ENCODE results near the gene ZNF593OS.

The ZNF593OS gene

DNA sequence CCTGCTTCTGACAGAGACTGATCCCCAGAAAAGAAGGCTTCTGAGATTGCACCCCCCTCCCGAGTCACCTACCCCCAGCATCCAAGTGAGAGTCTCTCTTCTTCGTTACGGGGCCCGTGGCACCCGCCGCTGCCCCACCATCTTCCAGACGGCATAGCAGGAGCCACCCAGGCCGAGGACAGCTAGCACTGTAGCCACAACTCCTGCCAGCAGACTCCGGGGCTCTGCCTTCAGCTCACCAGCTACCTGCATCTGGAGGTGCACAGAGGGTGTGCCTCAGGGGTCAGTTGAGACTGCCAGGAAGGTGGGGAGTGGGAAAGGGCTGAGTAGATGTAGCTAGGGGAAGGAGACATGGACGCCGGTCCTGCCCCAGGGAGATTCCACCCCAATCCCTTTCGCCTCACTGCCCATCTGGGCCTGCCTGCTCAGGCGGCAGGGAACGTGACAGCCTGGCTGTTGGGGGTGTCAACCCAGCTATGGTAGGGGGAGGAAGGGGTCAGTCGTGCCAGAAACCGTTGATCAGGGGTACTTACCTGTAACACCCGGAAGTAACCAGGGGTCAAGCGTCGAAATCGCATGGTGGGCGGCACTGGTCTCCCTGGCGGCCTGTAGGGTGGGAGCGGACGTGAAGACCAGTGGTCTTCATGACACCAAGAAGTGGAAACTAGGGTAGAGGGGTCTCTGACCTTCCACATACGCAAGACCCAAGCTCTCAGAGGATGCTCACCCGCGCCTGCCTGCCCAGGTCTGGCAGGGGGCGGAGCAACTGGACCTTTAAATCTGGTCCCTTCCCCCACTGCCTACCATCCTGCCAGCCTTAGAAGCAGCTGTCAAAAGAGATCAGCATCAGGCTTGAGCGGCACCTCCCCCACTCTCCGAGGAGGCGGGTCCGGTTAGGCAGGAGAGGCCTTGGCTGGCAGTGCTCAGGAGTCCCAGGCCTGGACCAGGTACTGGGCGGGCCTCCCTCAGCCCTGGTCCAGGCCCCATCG, at the start of gene ZNF593OS:
TSS of gene ZNF593OS (minus strand) at position 749 of the 989 bp plus-strand sequence. CDS start at position 578, 171 bp downstream.
- no peak for DNase-seq

DNA sequence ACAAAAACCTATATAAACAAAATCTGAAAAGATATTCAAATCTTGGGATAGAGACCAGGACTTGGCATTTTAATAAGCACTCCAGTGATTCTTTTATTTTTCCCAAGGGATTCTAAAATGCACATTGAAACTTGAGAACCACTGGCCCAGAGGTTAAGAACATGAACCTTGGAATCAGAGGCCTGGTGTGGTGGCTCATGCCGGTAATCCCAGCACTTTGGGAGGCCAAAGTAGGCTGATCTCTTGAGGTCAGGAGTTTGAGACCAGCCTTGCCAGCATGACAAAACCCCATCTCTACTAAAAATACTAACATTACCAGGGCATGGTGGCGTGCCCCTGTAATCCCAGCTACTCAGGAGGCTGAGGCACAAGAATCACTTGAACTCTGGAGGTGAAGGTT, 49.5 kb upstream of the ZNF593OS start:
- DNase-seq: no peak

DNA sequence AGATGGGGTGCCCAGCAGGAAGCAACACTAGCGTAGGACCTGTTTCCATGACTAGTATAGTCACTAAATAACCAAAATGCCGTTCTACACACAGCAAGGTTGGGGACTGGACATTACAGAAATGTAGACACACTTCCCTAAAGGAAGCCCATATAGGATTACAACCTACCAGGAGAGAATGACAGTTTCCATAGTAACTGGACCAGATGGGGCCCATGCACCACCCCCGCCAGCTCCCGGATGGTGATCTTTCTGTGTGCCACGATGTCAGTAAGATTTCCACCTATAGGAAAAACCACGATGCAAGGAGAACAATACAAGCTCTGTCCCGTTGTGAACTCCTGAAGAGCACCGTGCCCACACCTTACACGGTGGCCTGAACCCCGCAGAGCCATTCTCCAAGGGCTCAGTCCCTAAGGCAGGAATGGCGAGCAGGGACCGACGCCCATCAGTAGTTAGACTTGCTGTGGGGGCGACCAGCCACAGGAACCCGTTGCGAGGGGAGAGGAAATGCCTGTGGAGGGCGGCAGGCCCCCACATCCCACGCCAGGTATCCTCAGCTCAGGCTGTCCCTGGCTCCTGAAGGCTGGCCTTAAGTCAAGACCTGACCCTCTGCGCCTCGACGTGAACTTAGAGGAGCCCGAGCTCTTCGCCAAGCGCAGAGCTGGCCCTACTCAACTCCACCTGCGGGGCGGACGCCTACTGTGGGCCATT, 48.7 kb upstream of the ZNF593OS start:
- DNase-seq: peak; percentile 45

DNA sequence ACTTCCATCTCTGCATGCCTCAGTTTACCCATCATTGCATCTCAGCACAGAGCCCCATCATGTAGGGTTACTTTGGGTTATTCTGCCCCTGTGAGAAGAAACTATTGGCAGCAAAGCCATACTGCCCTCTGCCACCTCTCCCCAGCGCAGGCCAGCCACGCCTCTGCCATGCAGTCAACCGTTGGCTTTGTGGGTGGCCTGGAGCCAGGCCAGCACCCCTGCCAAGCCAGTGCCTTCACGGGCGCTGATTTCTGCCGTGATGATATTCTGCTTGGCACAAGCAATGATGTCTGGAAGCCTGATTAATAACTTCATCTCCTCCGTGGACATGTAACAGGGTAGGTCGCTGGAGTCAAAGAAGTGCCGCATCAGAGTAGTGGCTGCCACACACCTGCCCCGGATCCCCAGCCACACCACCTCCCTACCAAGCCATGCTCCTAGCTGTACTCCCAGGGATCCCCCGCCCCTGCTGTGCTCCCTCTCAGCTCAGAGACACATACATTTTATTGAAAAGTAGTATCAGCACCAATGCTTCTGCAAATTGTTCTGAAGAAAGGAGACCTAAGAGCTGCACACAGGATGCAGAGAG, 47.4 kb upstream of the ZNF593OS start:
- DNase-seq: no peak

DNA sequence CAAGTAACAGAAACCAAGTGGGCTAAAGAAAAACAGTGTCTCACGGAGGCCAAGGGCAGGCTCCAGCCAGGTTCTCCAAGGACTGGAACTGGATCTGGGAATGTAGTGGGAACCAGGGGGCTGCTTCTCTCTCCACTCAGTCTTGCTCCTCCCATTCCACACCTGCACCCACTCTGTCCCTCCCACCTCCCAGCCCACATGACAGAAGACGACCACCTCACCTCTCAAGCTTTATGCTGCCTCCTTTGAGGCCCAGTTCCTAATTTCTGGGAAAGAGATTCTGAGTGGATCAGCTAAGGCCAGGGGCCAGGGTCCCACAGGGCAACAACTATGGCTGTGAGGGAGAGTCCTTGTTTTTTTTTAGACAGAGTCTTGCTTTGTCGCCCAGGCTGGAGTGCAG, 43.6 kb upstream of the ZNF593OS start:
- DNase-seq: no peak

DNA sequence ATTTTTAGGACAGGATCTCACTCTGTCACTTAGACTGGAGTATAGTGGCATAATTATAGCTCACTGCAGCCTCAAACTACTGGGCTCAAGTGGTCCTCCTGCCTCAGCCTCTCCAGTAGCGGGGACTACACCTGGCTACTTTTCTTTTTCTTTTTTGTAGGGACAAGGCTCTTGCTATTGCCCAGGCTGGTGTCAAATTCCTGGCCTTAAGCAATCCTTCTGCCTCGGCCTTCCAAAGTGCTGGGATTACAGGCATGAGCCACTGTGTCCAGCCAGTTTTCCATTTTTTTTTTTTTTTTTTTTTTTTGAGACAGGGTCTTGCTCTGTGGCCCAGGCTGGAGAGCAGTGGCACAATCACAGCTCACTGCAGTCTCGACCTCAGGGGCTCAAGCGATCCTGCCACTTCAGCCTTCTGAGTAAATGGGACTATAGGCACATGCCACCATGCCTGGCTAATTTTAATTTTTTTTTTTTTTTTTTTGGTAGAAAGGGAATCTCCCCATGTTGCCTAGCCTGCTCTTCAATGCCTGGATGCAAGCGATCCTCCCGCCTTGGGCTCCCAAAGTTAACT, 41.8 kb upstream of the ZNF593OS start:
- DNase-seq: no peak

DNA sequence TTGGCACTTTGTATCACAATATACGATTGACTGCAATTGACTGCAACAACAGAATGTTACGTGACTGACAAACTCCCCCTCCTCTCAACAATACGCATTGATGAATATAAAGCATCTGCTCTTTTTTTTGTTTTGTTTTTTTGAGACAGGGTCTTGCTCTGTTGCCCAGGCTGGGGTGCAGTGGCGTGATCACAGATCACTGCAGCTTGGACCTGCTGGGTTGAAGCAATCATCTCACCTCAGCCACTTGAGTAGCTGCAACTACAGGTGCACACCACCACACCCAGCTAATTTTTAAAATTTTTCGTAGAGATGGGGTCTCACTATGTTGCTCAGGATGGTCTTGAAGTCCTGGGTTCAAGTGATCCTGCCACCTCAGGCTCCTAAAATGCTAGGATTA, 41.1 kb upstream of the ZNF593OS start:
- no peak for DNase-seq

DNA sequence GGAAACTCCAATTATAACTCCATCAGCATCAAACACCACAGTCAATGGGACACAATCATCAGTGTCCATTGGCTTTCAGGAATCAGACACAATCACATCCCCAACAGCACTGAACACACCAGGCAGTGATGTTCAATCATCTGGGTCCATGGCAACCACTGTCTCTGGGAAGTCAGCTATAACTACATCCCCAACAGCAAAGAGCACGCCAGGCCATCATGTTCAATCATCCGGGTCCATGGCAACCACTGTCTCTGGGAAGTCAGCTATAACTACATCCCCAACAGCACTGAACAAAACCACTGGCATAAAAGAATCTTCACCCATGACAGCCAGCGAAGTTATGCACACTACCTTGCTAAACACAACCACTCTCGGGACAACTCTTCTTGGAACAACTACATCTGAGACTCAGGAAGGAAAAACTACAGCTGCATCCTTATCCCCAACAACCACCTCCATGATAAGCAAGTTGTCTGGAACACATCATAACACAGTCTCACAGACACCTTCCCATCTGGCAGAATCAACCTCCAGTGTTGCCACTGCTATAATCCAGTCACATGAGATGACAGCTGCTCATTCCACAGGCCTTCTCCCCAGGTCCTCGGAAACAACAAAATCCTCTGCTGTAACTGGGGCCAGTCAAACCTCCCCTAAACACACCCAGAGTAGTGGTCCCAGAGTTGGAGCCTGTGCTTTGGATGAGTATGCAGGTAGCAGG, 38.7 kb upstream of the ZNF593OS start:
- DNase-seq: no peak

DNA sequence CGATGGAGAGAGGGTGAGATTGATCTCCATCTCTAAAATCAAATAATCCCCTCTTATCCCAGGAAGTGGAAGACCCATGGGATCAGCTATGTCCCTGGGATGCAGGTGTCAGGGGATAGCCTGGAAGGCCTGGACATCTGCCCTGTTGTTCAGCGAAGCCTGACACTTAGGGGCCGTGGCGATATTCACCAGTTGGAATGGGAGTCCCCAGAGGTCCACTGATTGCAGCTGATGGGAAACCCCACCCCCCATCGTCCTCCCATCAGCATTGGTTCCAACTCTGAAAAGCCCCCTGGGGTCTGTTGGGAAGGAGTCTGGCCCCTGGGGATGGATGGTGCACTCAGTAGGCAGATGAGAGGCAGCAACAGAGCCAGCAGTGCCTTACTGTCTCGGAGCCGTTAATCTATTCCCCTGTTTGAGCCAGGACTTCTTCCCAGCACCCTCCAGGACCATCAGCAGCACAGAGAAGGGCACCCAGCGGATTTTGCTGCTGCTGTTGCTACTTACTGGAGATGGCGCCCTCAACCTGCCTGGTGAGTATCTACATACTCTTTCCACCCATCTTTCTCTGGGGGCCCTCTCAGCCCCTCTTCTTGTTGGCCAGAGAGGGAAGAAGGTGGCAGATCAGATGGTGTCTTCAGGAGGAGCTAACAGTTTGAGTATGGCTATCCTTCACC, 32.1 kb upstream of the ZNF593OS start:
- no peak for DNase-seq

DNA sequence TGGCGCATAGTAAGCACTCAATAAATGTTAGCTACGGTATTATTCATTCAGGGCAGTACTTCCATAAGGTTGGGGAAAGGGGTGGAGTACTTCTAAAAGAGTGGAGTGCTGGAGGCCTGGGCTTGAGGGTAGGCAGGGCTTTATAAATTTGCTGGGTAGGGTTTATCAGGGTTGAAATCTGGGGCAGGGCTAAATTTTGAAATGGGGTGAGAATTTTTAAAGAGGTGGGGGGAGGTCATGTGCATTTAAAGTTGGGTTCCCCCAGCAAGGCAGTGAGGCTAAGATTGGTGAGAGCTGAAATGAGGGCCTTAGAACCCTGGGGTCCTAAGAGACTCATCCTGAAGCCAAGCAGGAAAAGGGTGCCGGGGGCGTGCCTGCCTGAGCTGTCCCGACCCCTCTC, 28.8 kb upstream of the ZNF593OS start:
- no peak for DNase-seq

DNA sequence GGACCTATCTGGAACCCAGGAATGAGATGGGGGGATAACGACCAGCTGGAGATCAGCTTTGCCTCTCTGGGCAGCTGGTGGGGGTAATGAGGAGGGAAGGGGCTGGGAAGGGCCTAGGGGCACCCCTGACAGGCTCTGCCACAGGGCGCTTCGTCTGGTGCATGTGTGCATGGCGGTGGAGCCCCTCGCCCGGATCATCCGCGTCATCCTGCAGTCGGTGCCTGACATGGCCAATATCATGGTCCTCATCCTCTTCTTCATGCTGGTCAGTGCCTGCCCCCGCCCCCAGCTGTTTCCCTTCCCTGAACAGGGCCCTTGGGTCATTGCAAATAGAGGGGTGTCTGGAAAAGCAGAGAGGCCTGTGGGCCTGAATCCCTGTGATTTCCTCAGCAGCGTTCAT, 26.2 kb upstream of the ZNF593OS start:
- DNase-seq: no peak

DNA sequence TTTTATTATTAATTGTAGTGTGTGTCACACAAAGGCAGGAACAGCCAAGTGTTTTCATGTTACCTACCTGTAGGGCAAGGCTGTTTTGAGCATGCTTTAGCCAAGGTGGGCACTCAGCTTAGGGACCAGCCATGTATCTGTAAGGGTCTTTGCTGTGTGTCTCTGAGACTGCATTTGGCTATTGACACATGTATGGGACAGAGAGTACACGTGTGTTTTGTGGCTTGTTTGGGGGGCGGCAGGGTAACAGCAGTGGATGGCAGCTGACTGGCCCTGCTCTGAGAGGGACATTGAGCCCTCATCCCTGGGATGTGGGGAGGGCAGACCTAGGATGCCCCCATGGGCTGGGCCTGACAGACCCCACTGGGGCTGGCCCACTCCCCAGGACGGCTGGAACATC, 25.7 kb upstream of the ZNF593OS start:
- no peak for DNase-seq

DNA sequence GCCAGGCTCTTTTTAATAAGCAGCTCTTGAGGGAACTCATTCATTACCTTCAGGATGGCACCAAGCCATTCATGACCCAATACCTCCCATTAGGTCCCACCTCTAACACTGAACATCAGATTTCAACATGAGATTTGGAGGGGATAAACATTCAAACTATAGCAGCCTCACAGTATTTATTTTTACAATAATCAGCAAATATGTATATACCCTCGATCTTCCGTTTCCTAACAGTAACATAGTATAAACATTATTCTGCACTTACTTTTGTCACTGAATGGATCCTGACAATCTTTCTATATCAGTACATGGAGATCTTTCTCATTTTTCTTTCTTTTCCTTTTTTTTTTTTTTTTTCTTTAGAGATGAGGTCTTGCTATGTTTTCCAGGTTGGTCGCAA, 24.2 kb upstream of the ZNF593OS start:
- DNase-seq: no peak

DNA sequence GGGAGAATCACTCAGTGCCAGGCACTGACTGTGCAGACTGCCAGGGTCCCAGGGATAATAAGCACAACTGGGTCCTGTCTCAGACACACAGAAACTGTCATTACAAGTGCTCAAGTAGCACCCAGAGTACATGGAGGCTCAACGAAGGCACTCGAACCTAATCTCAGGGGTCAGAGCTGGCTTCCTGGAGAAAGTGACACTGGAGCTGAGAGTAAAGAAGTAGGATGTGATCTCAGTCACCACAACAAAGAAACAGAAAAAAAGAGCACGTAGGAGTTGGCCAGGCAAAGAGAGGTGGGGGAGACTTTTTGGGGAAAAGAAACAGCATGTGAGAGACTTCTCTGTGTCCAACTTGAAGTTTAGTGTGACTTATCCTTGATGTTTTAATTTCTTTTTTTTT, 20.1 kb upstream of the ZNF593OS start:
- DNase-seq: no peak

DNA sequence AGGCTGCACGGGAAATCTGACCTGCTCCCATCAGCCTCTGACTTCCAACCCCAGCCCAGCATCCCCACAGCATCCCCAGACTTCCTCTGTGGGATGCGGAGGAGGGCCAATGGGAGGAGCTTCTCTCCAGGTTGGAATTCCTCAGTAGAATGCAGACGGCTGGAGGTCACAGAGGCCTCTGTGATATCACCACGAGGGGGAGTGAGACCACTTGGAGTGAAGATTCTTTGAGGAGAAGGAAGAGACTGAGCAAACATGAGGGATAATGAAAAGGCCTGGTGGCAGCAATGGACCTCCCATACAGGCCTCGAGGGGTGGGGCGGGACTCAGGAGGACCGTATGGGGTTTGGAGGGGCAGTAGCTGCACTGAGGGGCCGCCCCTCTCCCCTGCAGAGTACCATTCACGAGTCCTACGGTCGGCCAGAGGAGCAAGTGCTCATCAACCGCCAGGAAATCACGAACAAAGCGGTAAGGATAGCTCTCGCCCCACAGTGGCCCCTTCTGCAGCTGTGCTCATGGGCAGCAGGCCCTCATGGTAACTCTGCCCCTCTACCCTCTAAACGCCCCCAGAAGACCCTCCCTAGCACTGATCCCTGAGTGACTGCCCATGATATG, 18.8 kb upstream of the ZNF593OS start, which contains the start of gene CATSPER4:
TSS of gene CATSPER4 (plus strand) at position 230 of the 615 bp plus-strand sequence. CDS start at position 256, 26 bp downstream.
- DNase-seq: peak; percentile 64

DNA sequence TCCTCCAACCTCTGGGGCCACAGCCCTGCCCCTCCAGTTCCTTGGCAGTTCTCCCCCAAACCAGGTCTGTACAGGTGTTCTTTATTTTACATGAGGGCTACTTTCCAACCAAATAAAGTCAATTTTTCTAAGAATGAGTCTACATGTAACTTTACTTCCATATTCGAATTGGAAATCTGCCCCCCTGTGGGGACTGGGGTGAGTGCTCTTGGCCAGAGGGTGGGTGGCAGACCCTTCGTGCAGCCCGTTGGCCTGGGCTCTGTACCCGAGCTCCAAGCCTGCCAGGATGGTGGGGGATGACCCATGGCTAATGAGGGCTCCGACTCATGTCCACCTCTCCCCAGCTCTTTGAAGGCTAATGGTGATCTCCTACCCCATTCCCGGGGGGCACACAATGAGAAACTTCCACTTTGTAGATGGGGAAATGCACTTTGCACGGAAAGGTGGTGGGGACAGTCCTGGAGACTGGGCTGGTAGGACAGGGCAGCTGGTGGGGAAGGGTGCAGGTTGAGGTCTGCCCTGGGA, 18.2 kb upstream of the ZNF593OS start:
- DNase-seq: no peak

DNA sequence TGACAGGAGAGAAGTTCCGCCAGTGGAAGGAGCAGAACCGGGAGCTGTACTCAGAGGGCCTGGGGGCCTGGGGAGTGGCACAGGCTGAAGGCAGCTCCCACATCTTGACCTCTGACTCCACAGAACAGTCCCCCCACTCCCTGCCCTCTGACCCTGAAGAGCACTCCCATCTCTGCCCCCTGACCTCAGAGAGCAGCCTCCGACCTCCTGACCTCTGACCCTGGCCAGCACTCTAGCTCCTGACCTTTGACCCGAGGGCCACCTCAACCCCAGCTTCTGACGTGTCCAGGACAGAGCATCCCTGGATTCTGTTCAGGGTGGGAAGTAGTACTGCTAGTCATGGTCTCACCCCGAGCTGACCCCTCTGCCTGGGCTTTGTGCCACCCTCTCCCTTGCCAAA, 17.7 kb upstream of the ZNF593OS start:
- DNase-seq: no peak

DNA sequence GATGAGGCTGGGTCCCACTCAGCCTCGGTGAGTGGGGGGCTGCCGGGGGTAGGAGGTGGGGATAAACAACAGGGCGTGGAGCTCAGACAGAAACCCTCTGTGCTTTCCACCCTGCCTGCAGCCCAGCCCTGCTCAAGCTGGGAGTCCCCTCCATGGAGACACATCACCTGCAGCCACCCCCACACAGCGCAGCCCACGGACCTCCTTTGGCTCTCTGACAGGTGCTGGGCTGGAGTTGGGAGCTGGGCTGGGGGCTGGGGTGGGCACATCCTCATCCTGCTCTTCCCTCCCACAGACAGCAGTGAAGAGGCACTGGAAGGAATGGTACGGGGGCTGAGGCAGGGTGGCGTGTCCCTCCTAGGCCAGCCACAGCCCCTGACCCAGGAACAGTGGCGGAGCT, 16.8 kb upstream of the ZNF593OS start:
- no peak for DNase-seq

DNA sequence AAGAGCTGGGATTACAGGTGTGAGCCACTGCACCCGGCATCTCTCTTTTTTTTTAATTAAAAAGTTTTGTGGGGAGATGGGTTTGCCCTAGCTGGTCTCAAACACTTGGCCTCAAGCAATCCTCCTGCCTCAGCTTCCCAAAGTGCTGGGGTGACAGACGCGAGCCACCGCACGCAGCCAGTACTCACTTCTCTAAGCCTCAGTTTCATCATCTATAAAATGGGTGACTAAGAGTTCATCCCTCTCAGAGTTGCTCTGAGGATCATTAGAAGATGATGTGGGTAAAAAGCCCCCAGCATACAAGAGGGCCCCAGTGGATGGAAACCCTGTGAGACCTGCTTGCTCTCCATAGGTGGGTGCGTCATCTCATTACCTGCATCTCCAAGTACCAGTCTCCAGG, 16.2 kb upstream of the ZNF593OS start:
- DNase-seq: no peak

DNA sequence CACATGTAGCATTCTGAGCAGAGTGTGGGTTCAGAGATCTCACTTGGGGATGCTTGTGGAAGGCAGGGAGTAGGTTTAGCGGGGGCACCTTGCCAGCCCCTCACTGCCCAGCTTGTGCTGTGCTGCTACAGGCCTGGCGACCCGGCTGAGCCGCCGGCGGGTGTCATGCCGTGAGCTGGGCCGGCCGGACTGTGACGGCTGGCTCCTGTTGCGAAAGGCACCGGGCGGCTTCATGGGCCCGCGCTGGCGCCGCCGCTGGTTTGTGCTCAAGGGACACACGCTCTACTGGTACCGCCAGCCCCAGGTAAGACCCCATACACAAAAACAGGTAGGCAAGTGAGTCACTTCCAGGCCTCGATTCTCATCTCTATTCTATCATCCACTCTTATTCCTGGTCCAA, 13.3 kb upstream of the ZNF593OS start:
- no peak for DNase-seq

DNA sequence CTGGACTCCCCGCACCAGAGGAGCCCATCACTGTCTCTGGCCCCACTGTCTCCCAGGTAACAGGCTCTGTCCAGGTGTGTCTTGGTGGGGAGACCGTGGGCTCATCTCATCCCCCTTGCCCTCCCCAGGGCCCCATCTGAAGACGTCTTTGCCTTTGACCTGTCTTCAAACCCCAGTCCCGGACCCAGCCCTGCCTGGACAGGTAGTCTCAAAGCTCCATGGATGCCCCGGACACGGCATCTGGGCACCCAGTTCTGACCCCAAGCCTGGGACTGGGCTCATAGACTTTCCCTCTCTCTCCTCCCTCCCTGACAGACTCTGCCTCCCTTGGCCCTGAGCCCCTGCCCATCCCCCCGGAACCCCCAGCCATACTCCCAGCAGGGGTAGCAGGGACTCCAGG, 12.5 kb upstream of the ZNF593OS start:
- DNase-seq: no peak

All from DMS53 (cell line).